Suprapubic skin (tissue), 4 donors: ENCODE data around the gene CDC20B. TPM values are rescaled to one million over a fixed set of nuclear protein-coding genes. Genes with fewer than 3 reads are reported as not detected.
"Not testable (repeated sequence)": the region's sequence is repeated elsewhere in the genome, so short reads cannot be mapped to it uniquely, and the experiment has no call there.

Experiments
- DNase-seq, 2 donors: peaks; one replicate each; pipeline ENCODE4 v3.0.0-alpha.2; 2019; ENCODE audit warnings: low spot score in 2 of 2
- H3K27ac ChIP-seq: fragments of 200-600 bp; sonication (generic); one replicate; pipeline ENCODE4 v1.5.1; 2019
- H3K27me3 ChIP-seq: fragments of 200-600 bp; sonication (generic); one replicate; pipeline ENCODE4 v1.5.1; 2019
- H3K36me3 ChIP-seq: fragments of 200-600 bp; sonication (generic); one replicate; pipeline ENCODE4 v1.5.1; 2019
- H3K4me1 ChIP-seq: fragments of 200-600 bp; sonication (generic); one replicate; pipeline ENCODE4 v1.5.1; 2019
- H3K4me3 ChIP-seq: fragments of 200-600 bp; sonication (generic); one replicate; pipeline ENCODE4 v1.5.1; 2019; ENCODE audit warnings: mild to moderate bottlenecking
- H3K9me3 ChIP-seq: fragments of 200-600 bp; sonication (generic); one replicate; pipeline ENCODE4 v1.5.1; 2019
- CTCF ChIP-seq, 2 donors: fragments of 200-600 bp in 1 of 2; fragments of 450-650 bp in 1 of 2; sonication (generic) in 1 of 2; IDR thresholded peaks; one replicate each; pipeline ENCODE4 v1.5.1; 2016 to 2019; ENCODE audit warnings: antibody characterized with exemption in 2 of 2, mild to moderate bottlenecking in 1 of 2, moderate library complexity in 1 of 2
- EP300 ChIP-seq: sonication (generic); formaldehyde crosslinking; IDR thresholded peaks from one replicate; pipeline ENCODE4 v1.6.1; 2017; ENCODE audit warnings: antibody characterized with exemption
- POLR2A ChIP-seq, 2 donors: fragments of 450-650 bp; IDR thresholded peaks; one replicate each; pipeline ENCODE4 v1.6.1; 2017; ENCODE audit warnings: antibody characterized with exemption in 2 of 2, mild to moderate bottlenecking in 2 of 2, moderate library complexity in 2 of 2
- POLR2AphosphoS5 ChIP-seq, 3 donors: sonication (generic); formaldehyde crosslinking; IDR thresholded peaks; one replicate each; pipeline ENCODE4 v1.6.1; 2017; ENCODE audit warnings: antibody characterized with exemption in 3 of 3
- WGBS: methylation state at CpG from one replicate; pipeline ENCODE4 v1.1.5; 2018; 5-methylcytosine and 5-hydroxymethylcytosine counted together
- total RNA-seq, 4 donors: library from RNA; depleted of rRNA; stranded (reverse); fragments of >200 nt; gene quantifications; one replicate each; pipeline ENCODE4 v1.1.0, GENCODE V29; 2016

CDC20B gene
- total RNA-seq, 4 donors from 2014 or later: not detected

DNA sequence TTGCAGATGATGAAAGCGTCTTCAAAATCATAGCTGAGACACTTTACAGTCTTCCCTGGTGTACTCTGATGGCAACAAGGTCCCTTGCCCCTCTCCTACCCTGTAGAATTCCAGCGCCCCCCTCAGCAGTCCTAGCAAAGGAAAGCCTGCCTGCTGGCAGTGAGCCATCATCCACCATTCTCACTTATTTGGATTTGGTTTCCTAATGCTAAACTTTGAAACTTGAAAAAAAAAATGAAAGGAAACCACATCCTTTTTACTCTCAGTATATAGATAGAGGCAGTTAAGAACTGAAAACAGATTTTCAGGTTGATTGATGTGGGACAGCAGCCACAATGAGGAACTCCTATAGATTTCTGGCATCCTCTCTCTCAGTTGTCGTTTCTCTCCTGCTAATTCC, 70.6 kb downstream of the CDC20B start, which contains the start of gene GZMA:
TSS of gene GZMA (plus strand) at position 299 of the 400 bp plus-strand sequence. CDS start at position 336, 37 bp downstream.
- 42% methylated on average over 3 of the region's 3 CpGs for WGBS
- no peak within 1 kb of the TSS for H3K27ac ChIP-seq
- H3K9me3 ChIP-seq: no peaks in the 10 kb centered on the region
- no peaks in the 10 kb centered on the region for H3K36me3 ChIP-seq
- no peaks in the 10 kb centered on the region for H3K4me1 ChIP-seq
- no peaks in the 10 kb centered on the region for H3K27me3 ChIP-seq
- no peak for TF ChIP-seq POLR2A (IDR thresholded peaks at IDR 0.05)
- TF ChIP-seq POLR2AphosphoS5 (IDR thresholded peaks at IDR 0.05): no peak
- TF ChIP-seq CTCF (IDR thresholded peaks at IDR 0.05): no peak
- TF ChIP-seq EP300: no peak
- DNase-seq: no peak
- H3K4me3 ChIP-seq: no peak within 1 kb of the TSS

- WGBS: 52% methylated on average over 5 of the region's 5 CpGs
These were observed 71.3 kb downstream of the CDC20B start for GRCh38 chr5:55101556-55102276.

DNA sequence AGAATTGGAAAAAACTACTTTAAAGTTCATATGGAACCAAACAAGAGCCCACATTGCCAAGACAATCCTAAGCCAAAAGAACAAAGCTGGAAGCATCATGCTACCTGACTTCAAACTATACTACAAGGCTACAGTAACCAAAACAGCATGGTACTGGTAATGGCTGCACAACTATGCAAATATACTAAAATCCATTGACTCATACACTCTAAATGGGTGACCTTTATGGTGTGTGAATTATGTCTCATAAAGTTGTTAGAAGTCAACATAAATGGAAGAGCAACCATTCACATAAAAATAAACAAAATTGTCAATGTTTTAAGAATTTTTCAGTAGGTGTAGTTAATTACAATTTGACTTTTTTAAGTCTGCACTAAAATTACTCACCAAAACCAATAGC, 71.8 kb downstream of the CDC20B start:
- not testable (repeated sequence) for H3K27ac ChIP-seq, H3K4me1 ChIP-seq, DNase-seq, H3K9me3 ChIP-seq, H3K36me3 ChIP-seq, H3K4me3 ChIP-seq, H3K27me3 ChIP-seq

More at GRCh38 chr5:55101556-55102276, 71.3 kb downstream of the CDC20B start:
- Histone ChIP-seq H3K4me1 (no peaks in the 10 kb centered on the region), H3K27ac (no peak overlapping the region), H3K4me3 (no peak overlapping the region), H3K9me3 (no peaks in the 10 kb centered on the region), H3K27me3 (no peaks in the 10 kb centered on the region), H3K36me3 (no peaks in the 10 kb centered on the region)
- TF ChIP-seq POLR2AphosphoS5 (IDR thresholded peaks at IDR 0.05) (no peak), CTCF (IDR thresholded peaks at IDR 0.05) (no peak), POLR2A (IDR thresholded peaks at IDR 0.05) (no peak), EP300 (no peak)
- DNase-seq: no peak

- H3K36me3 ChIP-seq: no peaks in the 10 kb centered on the region
- peaks cover 2% of the 10 kb centered on the region for H3K27me3 ChIP-seq
- no peak for DNase-seq
- H3K27ac ChIP-seq: no peak overlapping the region
- WGBS: 71% methylated on average over 6 of the region's 6 CpGs
- H3K9me3 ChIP-seq: no peaks in the 10 kb centered on the region
- no peak overlapping the region for H3K4me3 ChIP-seq
- no peak for TF ChIP-seq POLR2AphosphoS5 (IDR thresholded peaks at IDR 0.05)
- TF ChIP-seq POLR2A (IDR thresholded peaks at IDR 0.05): no peak
- no peak for TF ChIP-seq EP300
- TF ChIP-seq CTCF (IDR thresholded peaks at IDR 0.05): no peak
- H3K4me1 ChIP-seq: no peaks in the 10 kb centered on the region
These were observed 76.1 kb downstream of the CDC20B start for GRCh38 chr5:55096861-55097260.

- Histone ChIP-seq H3K27ac (no peak overlapping the region), H3K36me3 (no peaks in the 10 kb centered on the region), H3K4me3 (no peak overlapping the region), H3K27me3 (peaks cover 2% of the 10 kb centered on the region), H3K9me3 (no peaks in the 10 kb centered on the region), H3K4me1 (no peaks in the 10 kb centered on the region)
- DNase-seq: no peak
- TF ChIP-seq EP300 (no peak), POLR2A (IDR thresholded peaks at IDR 0.05) (no peak), POLR2AphosphoS5 (IDR thresholded peaks at IDR 0.05) (no peak), CTCF (IDR thresholded peaks at IDR 0.05) (no peak)
- 96% methylated on average over 3 of the region's 3 CpGs for WGBS
These were observed 76.8 kb downstream of the CDC20B start for GRCh38 chr5:55096182-55096581.

DNA sequence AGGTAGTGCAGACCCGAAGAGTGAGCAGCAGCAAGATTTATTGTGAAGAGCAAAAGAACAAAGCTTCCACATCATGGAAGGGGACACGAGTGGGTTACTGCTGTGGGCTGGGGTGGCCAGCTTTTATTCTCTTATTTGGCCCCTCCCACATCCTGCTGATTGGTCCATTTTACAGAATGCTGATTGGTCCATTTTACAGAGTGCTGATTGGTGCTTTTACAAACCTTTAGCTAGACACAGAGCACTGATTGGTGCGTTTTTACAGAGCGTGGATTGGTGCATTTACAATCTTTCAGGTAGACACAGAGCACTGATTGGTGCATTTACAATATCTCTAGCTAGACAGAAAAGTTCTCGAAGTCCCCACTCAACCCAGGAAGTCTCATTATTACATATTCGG, 82.0 kb downstream of the CDC20B start:
- not testable (repeated sequence) for H3K4me1 ChIP-seq, H3K9me3 ChIP-seq, H3K27me3 ChIP-seq, DNase-seq, H3K27ac ChIP-seq, H3K36me3 ChIP-seq, H3K4me3 ChIP-seq
- WGBS: 89% methylated on average over 6 of the region's 6 CpGs

- not testable (repeated sequence) for H3K4me3 ChIP-seq, H3K36me3 ChIP-seq, H3K27me3 ChIP-seq, H3K9me3 ChIP-seq, H3K4me1 ChIP-seq, DNase-seq, H3K27ac ChIP-seq
- 90% methylated on average over 2 of the region's 2 CpGs for WGBS
These were observed 83.7 kb downstream of the CDC20B start for GRCh38 chr5:55089301-55089700.
